H9 (cell line): Measurements from ENCODE around the gene CLDN34. TPM values are rescaled to one million over a fixed set of nuclear protein-coding genes. Genes with fewer than 3 reads are reported as not detected.
A peak's percentile ranks its signal among the peaks of the same experiment; 100 is the strongest.

Experiments used
- DNase-seq: peaks from one replicate; pipeline ENCODE4 v3.0.0-alpha.2; 2017
- H2AFZ ChIP-seq: one replicate; pipeline ENCODE4 v1.6.1; 2013; ENCODE audit warnings: mild to moderate bottlenecking, low read length, control low read depth, moderate library complexity
- H2AK5ac ChIP-seq: 2 replicates; pipeline ENCODE4 v1.6.1; 2013; ENCODE audit warnings: low read length, control low read depth, mixed read lengths; ENCODE audit not compliant: insufficient read length
- H2BK120ac ChIP-seq: one replicate; pipeline ENCODE4 v1.6.1; 2013; ENCODE audit warnings: low read depth, mild to moderate bottlenecking, low read length, control low read depth, inconsistent platforms; ENCODE audit not compliant: poor library complexity, severe bottlenecking
- H2BK12ac ChIP-seq: 2 replicates; pipeline ENCODE4 v1.6.1; 2013; ENCODE audit warnings: low read length, control low read depth, mixed read lengths, low read depth; ENCODE audit not compliant: insufficient read length
- H2BK15ac ChIP-seq: 2 replicates; pipeline ENCODE4 v1.6.1; 2013; ENCODE audit warnings: low read depth, low read length, control low read depth
- H2BK20ac ChIP-seq: one replicate; pipeline ENCODE4 v1.6.1; 2013; ENCODE audit warnings: low read depth, mild to moderate bottlenecking, low read length, control low read depth, inconsistent platforms; ENCODE audit not compliant: poor library complexity, severe bottlenecking
- H2BK5ac ChIP-seq: 2 replicates; pipeline ENCODE4 v1.6.1; 2013; ENCODE audit warnings: low read length, control low read depth, mixed read lengths; ENCODE audit not compliant: insufficient read length
- H3K14ac ChIP-seq: 2 replicates; pipeline ENCODE4 v1.6.1; 2013; ENCODE audit warnings: low read length, control low read depth; ENCODE audit not compliant: insufficient read depth
- H3K18ac ChIP-seq: 2 replicates; pipeline ENCODE4 v1.6.1; 2013; ENCODE audit warnings: low read depth, mild to moderate bottlenecking, mixed read lengths, low read length, control low read depth; ENCODE audit not compliant: insufficient read length
- H3K23ac ChIP-seq: 2 replicates; pipeline ENCODE4 v1.6.1; 2013; ENCODE audit warnings: low read length, control low read depth, mixed read lengths, low read depth; ENCODE audit not compliant: insufficient read length
- H3K23me2 ChIP-seq: 2 replicates; pipeline ENCODE4 v1.6.1; 2013; ENCODE audit warnings: low read depth, mild to moderate bottlenecking, mixed read lengths, low read length, control low read depth; ENCODE audit not compliant: insufficient read length, poor library complexity, severe bottlenecking
- H3K27ac ChIP-seq: 2 replicates; pipeline ENCODE4 v1.5.1; 2013; ENCODE audit warnings: low read length, control low read depth, mixed read lengths, low read depth; ENCODE audit not compliant: insufficient read length
- H3K27me3 ChIP-seq: 2 replicates; pipeline ENCODE4 v1.6.1; 2013; ENCODE audit warnings: low read length, control low read depth, inconsistent platforms; ENCODE audit not compliant: insufficient read depth
- H3K4ac ChIP-seq: 2 replicates; pipeline ENCODE4 v1.6.1; 2013; ENCODE audit warnings: low read depth, mild to moderate bottlenecking, control low read depth, inconsistent platforms, low read length, moderate library complexity
- H3K4me1 ChIP-seq: 2 replicates; pipeline ENCODE4 v1.6.1; 2013; ENCODE audit warnings: low read length, control low read depth, inconsistent platforms; ENCODE audit not compliant: insufficient read depth
- H3K4me2 ChIP-seq: 2 replicates; pipeline ENCODE4 v1.6.1; 2013; ENCODE audit warnings: low read length, control low read depth, mixed read lengths; ENCODE audit not compliant: insufficient read length, insufficient read depth
- H3K56ac ChIP-seq: 2 replicates; pipeline ENCODE4 v1.6.1; 2013; ENCODE audit warnings: low read depth, mild to moderate bottlenecking, mixed read lengths, low read length, control low read depth; ENCODE audit not compliant: insufficient read length
- H3K79me1 ChIP-seq: 2 replicates; pipeline ENCODE4 v1.6.1; 2013; ENCODE audit warnings: low read depth, mild to moderate bottlenecking, moderate library complexity, low read length, control low read depth, inconsistent platforms; ENCODE audit not compliant: insufficient read depth, poor library complexity, severe bottlenecking
- H3K79me2 ChIP-seq: 2 replicates; pipeline ENCODE4 v1.6.1; 2013; ENCODE audit warnings: low read length, control low read depth, inconsistent platforms; ENCODE audit not compliant: insufficient read depth
- H3K9ac ChIP-seq: 2 replicates; pipeline ENCODE4 v1.6.1; 2013; ENCODE audit warnings: low read length, control low read depth, mixed read lengths; ENCODE audit not compliant: insufficient read length; ENCODE audit errors: extremely low read depth
- H3K9me3 ChIP-seq: one replicate; pipeline ENCODE4 v1.6.1; 2013; ENCODE audit warnings: low read depth, low read length, inconsistent platforms; ENCODE audit not compliant: control insufficient read depth
- H3T11ph ChIP-seq: one replicate; pipeline ENCODE4 v1.6.1; 2013; ENCODE audit warnings: mild to moderate bottlenecking, low read length, control low read depth, inconsistent platforms
- H4K20me1 ChIP-seq: one replicate; pipeline ENCODE4 v1.6.1; 2013; ENCODE audit not compliant: control insufficient read depth, insufficient read length, insufficient read depth
- H4K5ac ChIP-seq: 2 replicates; pipeline ENCODE4 v1.6.1; 2013; ENCODE audit warnings: low read depth, mild to moderate bottlenecking, mixed read lengths, low read length, control low read depth; ENCODE audit not compliant: insufficient read length
- H4K8ac ChIP-seq: replicated peaks from 2 replicates; pipeline ENCODE4 v1.6.1; 2013; ENCODE audit warnings: low read length, control low read depth, mixed read lengths, low read depth; ENCODE audit not compliant: insufficient read length
- H4K91ac ChIP-seq: 2 replicates; pipeline ENCODE4 v1.6.1; 2013; ENCODE audit warnings: low read depth, mild to moderate bottlenecking, moderate library complexity, mixed read lengths, low read length, control low read depth; ENCODE audit not compliant: insufficient read length
- H3K27ac Mint-ChIP-seq, 3 experiments: 2 replicates in 2 of 3; 3 replicates in 1 of 3; pipeline ENCODE4 v1.8.0; 2020 to 2021; ENCODE audit warnings: mixed read lengths in 3 of 3, mild to moderate bottlenecking in 1 of 3, moderate library complexity in 1 of 3
- H3K27me3 Mint-ChIP-seq: 2 replicates; pipeline ENCODE4 v1.8.0; 2021; ENCODE audit warnings: low read depth, mild to moderate bottlenecking, moderate library complexity, mixed read lengths
- H3K36me3 Mint-ChIP-seq, 3 experiments: 2 replicates in 2 of 3; 3 replicates in 1 of 3; pipeline ENCODE4 v1.8.0; 2020 to 2021; ENCODE audit warnings: low read depth in 3 of 3, mixed read lengths in 3 of 3; ENCODE audit not compliant: insufficient read depth in 1 of 3
- H3K4me1 Mint-ChIP-seq, 2 experiments: 2 replicates each; pipeline ENCODE4 v1.8.0; 2020; ENCODE audit warnings: mixed read lengths in 2 of 2
- H3K4me3 Mint-ChIP-seq, 2 experiments: 2 replicates in 1 of 2; 3 replicates in 1 of 2; pipeline ENCODE4 v1.8.0; 2020 to 2021; ENCODE audit warnings: mild to moderate bottlenecking in 2 of 2, mixed read lengths in 2 of 2, moderate library complexity in 1 of 2
- H3K9me3 Mint-ChIP-seq, 2 experiments: 2 replicates in 1 of 2; 3 replicates in 1 of 2; pipeline ENCODE4 v1.8.0; 2020; ENCODE audit warnings: mild to moderate bottlenecking in 2 of 2, mixed read lengths in 2 of 2, moderate library complexity in 1 of 2
- CTCF ChIP-seq: fragments of 200-600 bp; sonication (generic); conservative IDR thresholded peaks from 3 replicates; pipeline ENCODE4 v1.8.0; 2021; ENCODE audit warnings: antibody characterized with exemption, mild to moderate bottlenecking
- WGBS: extraction: QIAGEN DNeasy Blood & Tissue Kit; methylation state at CpG from one replicate; pipeline ENCODE4 v1.1.7; 2013; ENCODE audit warnings: missing lambda C conversion rate, low lambda C conversion rate, mixed read lengths; ENCODE audit not compliant: insufficient read length; ENCODE audit errors: extremely low coverage; 5-methylcytosine and 5-hydroxymethylcytosine counted together
- total RNA-seq: library from RNA; stranded (reverse); gene quantifications from 2 replicates; pipeline ENCODE4 v1.2.1, GENCODE V29; 2021

The CLDN34 gene
- total RNA-seq, 1 experiment from 2014 or later = 0.39 TPM

- Mint-ChIP-seq H3K4me1 (peaks cover 37 to 45% of the 10 kb centered on the region in 2 experiments), H3K27me3 (peaks cover 4% of the 10 kb centered on the region; the same call in 1 of the 2 replicates), H3K36me3 (peaks cover 2 to 16% (median 9%) of the 10 kb centered on the region in 3 experiments; a peak in 6 of 7 replicates), H3K9me3 (peaks cover 40 to 62% of the 10 kb centered on the region in 2 experiments), H3K4me3 (peak overlapping the region in 1 of 2 experiments; percentile 16; a peak in 1 of 5 replicates), H3K27ac (peak overlapping the region in 2 of 3 experiments; percentile 11 to 83; a peak in 3 of 7 replicates)
- no peak for DNase-seq
- Histone ChIP-seq H4K8ac (no peak overlapping the region), H3K23ac (no peak overlapping the region), H3K56ac (no peak overlapping the region), H2AK5ac (no peak overlapping the region), H2BK5ac (no peak overlapping the region), H3K79me1 (no peaks in the 10 kb centered on the region), H3K79me2 (no peaks in the 10 kb centered on the region), H4K20me1 (no peaks in the 10 kb centered on the region), H4K5ac (no peak overlapping the region), H3K9ac (no peak overlapping the region), H3K27ac (no peak overlapping the region), H3K14ac (no peak overlapping the region), H2BK12ac (no peak overlapping the region), H3K18ac (no peak overlapping the region), H2BK120ac (no peak overlapping the region), H3K9me3 (no peaks in the 10 kb centered on the region), H3K4ac (no peak overlapping the region), H3T11ph (no peak overlapping the region), H3K23me2 (peaks cover 3% of the 10 kb centered on the region), H2AFZ (no peak overlapping the region), H2BK15ac (no peak overlapping the region), H3K4me1 (peaks cover 15% of the 10 kb centered on the region), H2BK20ac (no peak overlapping the region), H3K27me3 (no peaks in the 10 kb centered on the region), H4K91ac (no peak overlapping the region), H3K4me2 (peak overlapping the region; percentile 9)
- no peak for TF ChIP-seq CTCF
- no CpG with 5 or more reads among the region's 5 CpGs for WGBS
These were observed 43.5 kb downstream of the CLDN34 start for GRCh38 chrX:10010686-10011085.
